Vagina (tissue), 2 donors: ENCODE data around the gene TMEM167A.

Experiments
- POLR2A ChIP-seq, 2 donors: fragments of 450-650 bp; IDR thresholded peaks; one replicate each; pipeline ENCODE4 v1.6.1; 2017; ENCODE audit warnings: antibody characterized with exemption in 2 of 2, mild to moderate bottlenecking in 2 of 2, moderate library complexity in 2 of 2
- TF ChIP-seq, protein P1 (sequence below), 3 experiments: fragments of 450-650 bp in 2 of 3; fragments of 200-600 bp in 1 of 3; sonication (generic) in 1 of 3; IDR thresholded peaks; one replicate each; pipeline ENCODE4 v1.5.1; 2017 to 2019; ENCODE audit warnings: antibody characterized with exemption in 3 of 3, mild to moderate bottlenecking in 2 of 3, moderate library complexity in 2 of 3

DNA sequence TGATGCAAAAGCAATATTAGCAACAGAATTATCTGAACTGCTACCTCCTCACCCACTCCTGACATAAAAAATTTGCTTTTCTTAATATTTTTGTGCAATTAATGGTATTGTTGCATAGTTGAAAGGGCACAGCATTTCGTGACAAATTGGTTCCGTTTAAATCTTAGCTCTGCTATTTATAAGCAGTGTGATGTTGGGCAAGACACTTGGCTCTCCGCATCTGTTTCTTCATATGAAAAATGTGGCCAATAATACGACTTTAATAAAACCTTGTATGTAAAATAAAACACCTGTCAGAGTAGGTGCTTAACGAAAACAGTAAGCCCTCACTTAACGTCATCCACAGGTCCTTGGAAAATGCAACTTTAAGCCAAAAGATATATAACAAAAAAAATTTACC lies 4.2 kb downstream of the TMEM167A start:
- TF ChIP-seq, protein P1, sequence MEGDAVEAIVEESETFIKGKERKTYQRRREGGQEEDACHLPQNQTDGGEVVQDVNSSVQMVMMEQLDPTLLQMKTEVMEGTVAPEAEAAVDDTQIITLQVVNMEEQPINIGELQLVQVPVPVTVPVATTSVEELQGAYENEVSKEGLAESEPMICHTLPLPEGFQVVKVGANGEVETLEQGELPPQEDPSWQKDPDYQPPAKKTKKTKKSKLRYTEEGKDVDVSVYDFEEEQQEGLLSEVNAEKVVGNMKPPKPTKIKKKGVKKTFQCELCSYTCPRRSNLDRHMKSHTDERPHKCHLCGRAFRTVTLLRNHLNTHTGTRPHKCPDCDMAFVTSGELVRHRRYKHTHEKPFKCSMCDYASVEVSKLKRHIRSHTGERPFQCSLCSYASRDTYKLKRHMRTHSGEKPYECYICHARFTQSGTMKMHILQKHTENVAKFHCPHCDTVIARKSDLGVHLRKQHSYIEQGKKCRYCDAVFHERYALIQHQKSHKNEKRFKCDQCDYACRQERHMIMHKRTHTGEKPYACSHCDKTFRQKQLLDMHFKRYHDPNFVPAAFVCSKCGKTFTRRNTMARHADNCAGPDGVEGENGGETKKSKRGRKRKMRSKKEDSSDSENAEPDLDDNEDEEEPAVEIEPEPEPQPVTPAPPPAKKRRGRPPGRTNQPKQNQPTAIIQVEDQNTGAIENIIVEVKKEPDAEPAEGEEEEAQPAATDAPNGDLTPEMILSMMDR (IDR thresholded peaks at IDR 0.05): no peak
- TF ChIP-seq POLR2A (IDR thresholded peaks at IDR 0.05): no peak
